KOPT-K1 (cell line): Measurements from ENCODE around the gene CCL18.
"Not testable (repeated sequence)": the region's sequence is repeated elsewhere in the genome, so short reads cannot be mapped to it uniquely, and the experiment has no call there.

Experiments used
- H3K27ac ChIP-seq: fragments of 200-600 bp; sonication (generic); 2 replicates; pipeline ENCODE4 v1.5.1; 2016; ENCODE audit warnings: antibody characterized with exemption, mild to moderate bottlenecking, low read depth, low read length; ENCODE audit not compliant: poor library complexity, severe bottlenecking
- H3K36me3 ChIP-seq: fragments of 200-600 bp; sonication (generic); 2 replicates; pipeline ENCODE4 v1.5.1; 2017; ENCODE audit warnings: antibody characterized with exemption, mild to moderate bottlenecking, low read length, moderate library complexity; ENCODE audit not compliant: insufficient read depth
- H3K9me3 ChIP-seq: fragments of 200-600 bp; sonication (generic); 2 replicates; pipeline ENCODE4 v1.5.1; 2017; ENCODE audit warnings: antibody characterized with exemption, low read length, mild to moderate bottlenecking; ENCODE audit not compliant: insufficient read depth, poor library complexity, severe bottlenecking

The CCL18 gene, protein sequence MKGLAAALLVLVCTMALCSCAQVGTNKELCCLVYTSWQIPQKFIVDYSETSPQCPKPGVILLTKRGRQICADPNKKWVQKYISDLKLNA

DNA sequence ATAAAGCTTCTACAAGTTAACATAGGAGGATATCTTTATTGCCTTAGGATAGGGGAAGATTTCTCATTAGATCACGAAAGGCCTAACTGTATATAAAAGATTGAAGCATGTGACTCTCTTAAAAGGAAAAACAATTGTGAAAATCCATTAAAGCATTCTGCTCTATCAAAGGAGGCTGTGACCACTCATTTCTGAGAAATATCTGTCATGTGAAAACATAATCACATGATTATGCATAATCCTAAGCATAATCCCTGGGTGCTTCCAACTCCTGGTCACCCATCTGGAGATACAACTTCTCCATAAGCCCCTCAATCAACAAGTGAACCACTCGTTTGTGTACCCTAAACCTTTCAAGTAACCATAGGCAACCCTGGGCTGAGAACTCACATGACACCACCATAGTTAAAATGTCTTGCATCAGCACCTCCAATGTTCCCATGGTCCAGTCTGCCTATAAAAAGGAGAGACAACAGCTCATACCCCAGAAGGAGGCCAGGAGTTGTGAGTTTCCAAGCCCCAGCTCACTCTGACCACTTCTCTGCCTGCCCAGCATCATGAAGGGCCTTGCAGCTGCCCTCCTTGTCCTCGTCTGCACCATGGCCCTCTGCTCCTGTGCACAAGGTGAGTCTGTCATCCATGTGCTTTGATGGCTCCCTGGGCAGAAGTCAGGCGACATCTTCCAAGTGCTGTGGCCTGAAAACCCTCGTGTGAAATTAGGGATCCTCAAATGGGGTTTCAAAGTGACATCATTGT lies at the start of gene CCL18:
Gene CCL18 (plus strand): TSS at position 487 of the 756 bp plus-strand sequence. CDS start 71 bp downstream, at position 558.
- Histone ChIP-seq H3K36me3 (no peaks in the 10 kb centered on the region), H3K9me3 (no peaks in the 10 kb centered on the region), H3K27ac (no peak within 1 kb of the TSS)

DNA sequence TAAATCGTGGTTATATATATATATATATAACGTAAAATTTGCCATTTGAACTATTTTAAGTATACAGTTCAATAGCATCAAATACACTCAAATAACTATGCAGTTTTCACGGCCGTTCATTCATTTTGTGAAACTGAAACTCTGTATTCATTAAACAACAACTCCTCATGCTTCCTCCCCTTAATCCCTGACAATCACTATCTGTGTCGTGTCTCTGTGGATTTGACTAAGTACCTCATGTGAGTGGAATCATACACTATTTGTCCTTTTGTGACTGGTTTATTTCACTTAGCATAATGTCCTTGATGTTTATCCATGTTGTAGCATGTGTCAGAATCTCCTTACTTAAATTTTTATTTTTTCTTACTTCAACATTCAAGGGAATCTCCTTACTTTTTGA lies 49.1 kb upstream of the CCL18 start:
- Histone ChIP-seq H3K27ac (no peak overlapping the region), H3K36me3 (no peaks in the 10 kb centered on the region), H3K9me3 (peaks cover 2% of the 10 kb centered on the region)

DNA sequence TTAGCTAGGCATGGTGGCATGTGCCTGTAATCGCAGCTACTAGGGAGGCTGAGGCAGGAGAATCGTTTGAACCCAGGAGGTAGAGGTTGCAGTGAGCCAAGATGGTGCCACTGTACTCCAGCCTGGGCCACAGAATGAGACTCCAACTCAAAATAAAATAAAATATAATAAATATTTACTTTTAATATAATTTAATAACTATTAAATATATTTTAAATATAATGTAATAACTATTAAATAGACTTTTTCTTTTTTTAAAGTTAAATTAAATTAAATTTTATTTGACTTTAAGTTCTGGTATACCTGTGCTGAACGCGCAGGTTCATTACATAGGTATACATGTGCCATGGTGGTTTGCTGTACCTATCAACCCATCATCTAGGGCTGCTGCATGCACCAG lies 48.2 kb upstream of the CCL18 start:
- H3K36me3 ChIP-seq, H3K9me3 ChIP-seq, H3K27ac ChIP-seq: not testable (repeated sequence)

DNA sequence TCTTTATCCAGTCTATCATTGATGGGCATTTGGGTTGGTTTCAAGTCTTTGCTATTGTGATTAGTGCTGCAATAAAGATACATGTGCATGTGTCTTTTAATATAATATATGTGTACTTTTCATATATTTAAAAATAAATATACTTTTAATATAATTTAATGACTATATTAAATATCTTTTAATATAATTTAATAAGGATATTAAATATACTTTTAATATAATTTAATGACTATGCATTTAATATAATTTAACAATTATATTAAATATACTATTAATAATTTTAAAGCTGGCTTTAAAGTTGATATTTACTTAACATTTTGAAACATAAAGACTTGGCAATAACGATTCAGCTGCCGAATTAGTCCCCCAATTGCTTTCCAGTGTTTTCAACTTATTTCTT lies 47.5 kb upstream of the CCL18 start:
- Histone ChIP-seq H3K9me3 (no peaks in the 10 kb centered on the region), H3K27ac (no peak overlapping the region), H3K36me3 (no peaks in the 10 kb centered on the region)

DNA sequence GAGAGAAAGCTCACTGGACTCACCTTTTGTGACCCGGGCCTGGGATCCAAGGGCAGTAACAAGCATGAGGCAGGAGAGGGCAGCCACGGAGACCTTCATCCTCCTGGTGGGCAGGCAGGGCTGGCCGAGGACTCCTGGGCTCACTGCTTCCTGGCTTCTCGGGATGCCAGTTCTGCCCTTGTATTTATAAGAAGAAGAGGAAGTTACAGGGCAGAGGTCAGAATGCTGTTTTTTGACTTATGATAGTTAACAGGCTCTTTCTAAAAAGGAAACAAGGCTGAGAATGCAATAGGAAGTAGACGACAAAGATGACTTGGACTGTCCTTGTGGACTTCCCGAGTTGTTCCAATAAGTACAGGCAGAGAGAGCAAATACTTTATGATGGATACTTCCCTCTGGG lies 46.3 kb upstream of the CCL18 start, which contains the start of gene CCL23:
Gene CCL23 (minus strand): TSS at position 174 of the 400 bp plus-strand sequence. CDS start 75 bp downstream, at position 99.
- H3K9me3 ChIP-seq, result no peaks in the 10 kb centered on the region
- no peak within 1 kb of the TSS for H3K27ac ChIP-seq
- no peaks in the 10 kb centered on the region for H3K36me3 ChIP-seq

DNA sequence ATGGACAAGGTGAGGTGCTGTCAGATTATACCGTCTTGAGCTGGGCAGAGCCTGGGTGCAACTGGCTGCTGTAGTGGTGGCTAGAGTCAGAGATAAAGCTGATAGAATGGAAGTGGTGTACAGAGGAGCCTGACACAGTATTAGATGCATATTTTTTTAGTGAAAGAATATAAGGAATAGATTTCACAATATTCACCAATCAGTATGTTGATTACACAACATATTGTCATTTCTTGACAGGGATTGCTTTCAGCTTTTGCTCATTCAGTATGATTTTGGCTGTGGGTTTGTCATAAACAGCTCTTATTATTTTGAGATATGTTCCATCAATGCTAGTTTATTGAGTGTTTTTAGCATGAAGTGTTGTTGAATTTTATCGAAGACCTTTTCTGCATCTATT lies 44.6 kb upstream of the CCL18 start:
- Histone ChIP-seq H3K9me3 (no peaks in the 10 kb centered on the region), H3K36me3 (no peaks in the 10 kb centered on the region), H3K27ac (no peak overlapping the region)

DNA sequence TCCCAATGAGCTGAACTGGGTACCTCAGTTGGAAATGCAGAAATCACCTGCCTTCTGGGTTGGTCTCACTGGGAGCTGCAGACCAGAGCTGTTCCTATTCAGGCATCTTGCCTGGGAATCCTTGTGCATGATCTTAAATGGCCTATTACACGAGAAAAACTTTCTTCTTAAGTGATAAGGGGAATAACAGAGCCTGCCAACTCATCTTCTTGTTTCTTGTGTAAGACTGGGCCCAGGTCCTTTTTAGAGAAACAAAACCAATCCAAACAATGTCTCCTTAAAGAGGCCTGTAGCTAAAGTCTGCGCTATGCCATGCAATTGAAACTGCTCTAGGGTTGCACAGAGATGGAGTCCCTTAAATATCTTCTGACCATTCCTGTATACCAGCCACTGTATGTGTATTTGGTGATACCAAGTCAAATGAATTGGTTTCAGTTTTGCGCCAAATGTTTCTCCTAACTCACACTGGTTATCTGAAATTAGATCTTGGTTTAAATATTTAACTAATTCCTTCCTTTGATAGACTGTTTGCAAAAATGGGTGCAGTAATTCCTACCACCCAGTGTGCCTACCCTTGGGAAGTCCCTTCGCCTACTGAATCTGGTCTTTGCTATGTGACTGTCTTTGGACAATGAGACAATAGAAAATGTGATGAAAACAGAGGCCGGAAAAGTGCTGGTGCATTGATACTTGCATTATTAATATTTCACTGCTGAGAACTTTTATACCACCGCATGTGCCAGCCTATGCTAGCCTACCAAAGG lies 39.8 kb upstream of the CCL18 start:
- no peaks in the 10 kb centered on the region for H3K9me3 ChIP-seq
- no peaks in the 10 kb centered on the region for H3K36me3 ChIP-seq
- no peak overlapping the region for H3K27ac ChIP-seq

DNA sequence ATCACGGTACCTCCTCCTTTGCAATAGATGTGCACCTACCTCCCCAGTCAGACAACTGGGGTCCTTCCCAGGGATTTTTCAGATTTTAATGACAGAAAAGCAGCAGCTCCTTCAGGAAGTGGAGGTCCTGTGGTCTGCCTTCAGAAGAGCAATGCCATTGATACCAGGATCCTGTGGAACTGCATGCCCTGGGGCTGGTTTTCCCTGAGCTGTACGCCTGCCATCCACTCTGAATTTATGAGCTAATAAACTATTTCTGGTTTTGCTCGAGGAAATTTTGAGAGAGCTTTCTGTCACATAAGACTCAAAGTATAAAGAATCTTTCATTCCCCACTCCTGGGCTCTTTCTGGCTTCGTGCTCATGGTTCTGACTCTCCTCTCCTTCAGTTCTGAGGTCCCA lies 36.3 kb upstream of the CCL18 start:
- Histone ChIP-seq H3K9me3 (no peaks in the 10 kb centered on the region), H3K36me3 (no peaks in the 10 kb centered on the region), H3K27ac (no peak overlapping the region)

DNA sequence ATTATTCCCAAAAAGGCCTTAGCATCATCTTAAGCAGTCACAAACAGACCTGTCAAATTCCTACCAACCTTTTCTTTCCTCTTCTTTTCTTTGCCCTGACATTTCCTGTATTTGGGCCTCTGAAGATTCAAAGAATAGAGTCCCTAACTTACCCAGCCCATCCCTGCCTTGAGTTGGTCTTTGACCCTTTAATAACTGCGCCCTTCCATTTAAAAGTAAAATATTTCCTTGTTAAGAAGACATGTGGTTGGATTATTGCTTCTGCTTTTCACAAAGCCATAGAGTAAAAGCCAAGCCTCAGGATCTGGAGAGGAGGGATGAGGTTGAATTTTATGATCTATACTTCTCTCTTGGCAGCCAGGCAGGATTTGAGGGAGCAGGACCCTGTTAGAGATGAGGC lies 33.1 kb upstream of the CCL18 start:
- Histone ChIP-seq H3K27ac (no peak overlapping the region), H3K36me3 (no peaks in the 10 kb centered on the region), H3K9me3 (no peaks in the 10 kb centered on the region)

DNA sequence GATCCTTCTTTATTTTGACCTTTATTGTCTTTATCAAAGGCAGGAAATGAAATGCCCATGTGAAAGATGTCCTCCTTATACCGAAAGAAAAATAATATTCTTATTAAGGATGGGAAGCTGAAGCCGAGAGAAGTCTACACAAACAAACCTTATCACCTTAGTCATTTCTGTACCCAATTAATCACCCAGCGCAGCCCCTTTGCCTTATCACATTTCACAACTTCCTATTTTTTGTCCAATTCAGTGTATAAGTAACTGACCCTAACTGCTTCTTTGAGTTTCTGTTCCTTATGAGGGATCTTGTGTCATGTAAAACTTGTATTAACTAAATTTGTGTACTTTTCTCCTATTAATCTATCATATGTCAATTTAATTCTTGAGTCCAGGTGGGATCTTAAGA lies 29.9 kb upstream of the CCL18 start:
- no peaks in the 10 kb centered on the region for H3K36me3 ChIP-seq

DNA sequence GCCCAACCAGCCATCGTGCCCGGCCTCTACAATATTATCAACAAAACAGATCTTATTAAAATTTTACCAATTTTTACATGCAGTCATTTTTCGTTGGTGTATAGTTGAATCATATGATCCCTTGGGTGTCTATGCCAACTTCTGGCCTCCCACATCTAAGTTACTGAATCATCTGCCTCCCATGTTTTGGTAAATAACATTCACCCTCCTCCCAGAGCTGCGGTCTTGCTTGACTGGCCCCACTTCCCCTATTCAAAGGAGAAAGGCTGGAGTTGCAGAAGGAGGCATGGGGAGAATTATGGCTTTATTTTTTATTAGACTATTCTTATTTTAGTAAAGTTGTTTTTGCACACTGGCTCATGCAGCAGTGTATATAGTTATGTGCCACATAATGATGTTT lies 27.8 kb upstream of the CCL18 start:
- Histone ChIP-seq H3K27ac (no peak overlapping the region), H3K9me3 (no peaks in the 10 kb centered on the region), H3K36me3 (no peaks in the 10 kb centered on the region)

More for the DNA sequence above, 29.9 kb upstream of the CCL18 start:
- no peak overlapping the region for H3K27ac ChIP-seq
- H3K9me3 ChIP-seq, result no peaks in the 10 kb centered on the region

DNA sequence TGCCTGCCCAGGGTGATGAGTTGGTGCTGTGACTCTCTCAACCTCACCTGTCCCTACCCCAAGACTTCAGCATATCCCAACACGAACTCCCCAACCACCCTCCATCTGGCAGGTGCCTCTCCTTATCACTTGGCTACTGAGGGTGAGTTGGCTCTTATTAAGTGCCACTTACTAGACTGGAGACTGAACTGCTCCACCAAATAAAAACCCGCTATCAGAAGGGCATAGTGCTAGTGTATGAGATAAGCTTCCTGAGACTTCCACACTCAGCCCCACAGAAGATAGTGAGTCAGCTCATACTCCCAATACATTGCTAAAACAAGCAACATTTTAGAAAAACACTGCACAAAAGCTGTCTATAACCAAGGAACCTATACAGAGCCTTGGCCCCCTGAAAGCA lies 16.0 kb upstream of the CCL18 start:
- Histone ChIP-seq H3K9me3 (peaks cover 11% of the 10 kb centered on the region), H3K27ac (no peak overlapping the region), H3K36me3 (no peaks in the 10 kb centered on the region)

DNA sequence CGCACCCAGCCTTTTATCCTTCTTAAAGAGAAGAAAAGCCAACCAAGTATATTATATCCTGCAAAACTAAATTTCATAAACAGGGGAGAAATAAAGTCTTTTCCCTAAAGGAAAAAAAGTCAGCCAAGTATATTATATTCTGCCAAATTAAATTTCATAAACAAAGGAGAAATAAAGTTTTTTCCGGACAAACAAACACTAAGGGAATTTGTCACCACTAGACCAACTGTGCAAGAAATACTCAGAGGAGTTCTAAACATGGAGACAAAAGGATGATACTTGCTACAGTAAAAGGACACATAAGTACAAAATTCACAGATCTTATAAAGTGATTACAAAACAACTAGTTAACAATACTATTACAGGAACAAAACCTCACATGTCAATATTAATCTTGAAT lies 14.4 kb upstream of the CCL18 start:
- H3K36me3 ChIP-seq, result no peaks in the 10 kb centered on the region
- no peak overlapping the region for H3K27ac ChIP-seq
- H3K9me3 ChIP-seq, result peaks cover 11% of the 10 kb centered on the region

DNA sequence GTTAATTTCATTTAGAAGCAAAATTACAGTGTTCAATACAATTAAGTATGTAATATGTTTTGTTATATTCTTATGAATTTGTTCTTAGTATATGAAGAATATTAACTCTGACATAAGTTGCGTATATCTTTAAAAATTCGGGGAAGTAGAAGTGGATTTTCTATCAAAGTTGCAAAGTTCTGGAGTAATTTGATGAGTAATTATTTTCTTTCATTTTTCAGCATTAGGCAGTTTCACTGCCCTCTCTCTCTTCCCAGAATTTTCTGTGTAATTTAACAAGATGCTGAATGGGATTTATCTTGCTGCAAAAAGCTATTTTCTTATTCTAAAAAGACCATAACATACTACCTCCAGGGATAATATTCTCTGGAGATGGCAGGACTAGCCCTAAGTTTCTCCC lies 8.9 kb upstream of the CCL18 start:
- Histone ChIP-seq H3K9me3 (no peaks in the 10 kb centered on the region), H3K27ac (no peak overlapping the region), H3K36me3 (no peaks in the 10 kb centered on the region)

DNA sequence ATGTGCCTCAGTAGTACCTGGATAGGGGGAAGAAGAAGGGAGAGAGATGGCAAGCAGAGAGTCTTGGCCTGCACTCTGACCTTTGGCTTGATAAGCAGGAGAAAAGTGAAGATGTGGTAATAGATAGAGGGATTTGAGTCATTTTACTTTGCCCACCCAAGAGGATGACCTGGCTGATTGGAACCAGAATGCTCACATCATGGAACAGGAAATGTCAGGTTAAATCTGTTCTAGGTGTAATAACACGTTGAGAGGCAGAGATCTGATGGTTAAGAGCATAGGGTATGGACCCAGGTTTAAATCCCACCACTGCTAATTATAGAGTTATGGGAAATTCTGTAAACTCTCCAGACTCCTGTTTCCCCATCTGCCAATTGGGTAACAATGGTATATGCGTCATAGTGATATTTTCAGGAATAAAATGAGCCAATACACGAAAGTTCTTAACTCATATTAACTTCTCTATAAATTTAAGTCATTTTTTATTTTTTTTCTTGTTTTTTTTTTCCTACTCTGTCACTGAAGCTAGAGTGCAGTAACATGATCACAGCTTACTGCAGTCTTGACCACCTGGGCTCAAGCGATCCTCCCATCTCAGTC lies 8.1 kb upstream of the CCL18 start:
- Histone ChIP-seq H3K9me3 (no peaks in the 10 kb centered on the region), H3K36me3 (no peaks in the 10 kb centered on the region), H3K27ac (no peak overlapping the region)
